GM23338 (cell line): Measurements from ENCODE around the gene DACH1. TPM values are rescaled to one million over a fixed set of nuclear protein-coding genes. Genes with fewer than 3 reads are reported as not detected.

Source experiments
- ATAC-seq: fragments of 200-7000 bp; cut with Tn5 transposase; 3 replicates; pipeline ENCODE4 v1.9.1; 2020
- DNase-seq: peaks from one replicate; pipeline ENCODE4 v3.0.0-alpha.2; 2015; ENCODE audit warnings: low spot score
- H2AFZ ChIP-seq: fragments of 200-600 bp; sonication (generic); 2 replicates; pipeline ENCODE4 v1.8.0; 2016; ENCODE audit warnings: antibody characterized with exemption, mild to moderate bottlenecking, moderate library complexity
- H3F3A ChIP-seq: fragments of 200-600 bp; sonication (generic); replicated peaks from 2 replicates; pipeline ENCODE4 v1.8.0; 2017; ENCODE audit warnings: antibody characterized with exemption, mixed run types, low read depth
- H3K27ac ChIP-seq: fragments of 200-600 bp; sonication (generic); 2 replicates; pipeline ENCODE4 v1.6.1; 2016; ENCODE audit warnings: low read depth
- H3K27me3 ChIP-seq: fragments of 200-600 bp; sonication (generic); 2 replicates; pipeline ENCODE4 v1.8.0; 2016; ENCODE audit warnings: mild to moderate bottlenecking, mixed run types, moderate library complexity; ENCODE audit not compliant: insufficient read depth
- H3K36me3 ChIP-seq: fragments of 200-600 bp; sonication (generic); 2 replicates; pipeline ENCODE4 v1.8.0; 2016; ENCODE audit warnings: mild to moderate bottlenecking; ENCODE audit not compliant: insufficient read depth
- H3K4me1 ChIP-seq: fragments of 200-600 bp; sonication (generic); 2 replicates; pipeline ENCODE4 v1.8.0; 2016; ENCODE audit warnings: mild to moderate bottlenecking, moderate library complexity; ENCODE audit not compliant: insufficient read depth
- H3K4me2 ChIP-seq: fragments of 200-600 bp; sonication (generic); 2 replicates; pipeline ENCODE4 v1.7.1; 2017; ENCODE audit warnings: mixed run types
- H3K4me3 ChIP-seq: fragments of 200-600 bp; sonication (generic); 2 replicates; pipeline ENCODE4 v1.6.1; 2016; ENCODE audit warnings: mixed run types
- H3K79me2 ChIP-seq: fragments of 200-600 bp; sonication (generic); replicated peaks from 2 replicates; pipeline ENCODE4 v1.8.0; 2017; ENCODE audit warnings: mild to moderate bottlenecking; ENCODE audit not compliant: insufficient read depth
- H3K9me2 ChIP-seq: fragments of 200-600 bp; sonication (generic); 2 replicates; pipeline ENCODE4 v1.8.0; 2017; ENCODE audit not compliant: insufficient read depth
- H4K20me1 ChIP-seq: fragments of 200-600 bp; sonication (generic); replicated peaks from 2 replicates; pipeline ENCODE4 v1.8.0; 2017; ENCODE audit warnings: mild to moderate bottlenecking; ENCODE audit not compliant: insufficient read depth
- H3K27ac Mint-ChIP-seq: 2 replicates; pipeline ENCODE4 v1.8.0; 2020; ENCODE audit warnings: inconsistent platforms, mild to moderate bottlenecking, moderate library complexity, mixed read lengths
- H3K27me3 Mint-ChIP-seq: 3 replicates; pipeline ENCODE4 v1.8.0; 2022; ENCODE audit warnings: low read depth, mild to moderate bottlenecking, moderate library complexity, mixed read lengths, inconsistent platforms; ENCODE audit not compliant: insufficient read depth, poor library complexity
- H3K36me3 Mint-ChIP-seq: 3 replicates; pipeline ENCODE4 v1.8.0; 2021; ENCODE audit warnings: low read depth, mild to moderate bottlenecking, inconsistent platforms, moderate library complexity, mixed read lengths
- H3K4me1 Mint-ChIP-seq: 3 replicates; pipeline ENCODE4 v1.8.0; 2020; ENCODE audit warnings: mild to moderate bottlenecking, inconsistent platforms, mixed read lengths
- H3K4me3 Mint-ChIP-seq: 3 replicates; pipeline ENCODE4 v1.8.0; 2021; ENCODE audit warnings: moderate library complexity, mild to moderate bottlenecking, inconsistent platforms, mixed read lengths
- H3K9me3 Mint-ChIP-seq: 3 replicates; pipeline ENCODE4 v1.8.0; 2020; ENCODE audit warnings: moderate library complexity, mild to moderate bottlenecking, inconsistent platforms, mixed read lengths
- CREB1 ChIP-seq: fragments of 250-450 bp; sonication (Bioruptor Pico); IDR thresholded peaks from 2 replicates; pipeline ENCODE4 v1.5.0; 2020; ENCODE audit warnings: low read depth, mild to moderate bottlenecking, moderate library complexity
- EZH2 ChIP-seq: fragments of 200-600 bp; sonication (generic); IDR thresholded peaks from one replicate; pipeline ENCODE4 v1.8.0; 2017; ENCODE audit warnings: antibody characterized with exemption, mild to moderate bottlenecking, low read depth; ENCODE audit not compliant: unreplicated experiment
- EZH2phosphoT487 ChIP-seq: fragments of 200-600 bp; sonication (generic); IDR thresholded peaks from one replicate; pipeline ENCODE4 v1.8.1; 2018; ENCODE audit warnings: antibody characterized with exemption; ENCODE audit not compliant: unreplicated experiment
- JUNB ChIP-seq: IDR thresholded peaks from one replicate; pipeline ENCODE4 v1.6.1; 2016; ENCODE audit warnings: antibody characterized with exemption; ENCODE audit not compliant: unreplicated experiment
- NANOG ChIP-seq: IDR thresholded peaks from 2 replicates; pipeline ENCODE4 v1.6.1; 2016; ENCODE audit warnings: antibody characterized with exemption, borderline replicate concordance
- POLR2AphosphoS5 ChIP-seq: IDR thresholded peaks from 2 replicates; pipeline ENCODE4 v1.6.1; 2016; ENCODE audit warnings: antibody characterized with exemption, low read depth
- STAT1 ChIP-seq: IDR thresholded peaks from one replicate; pipeline ENCODE4 v1.6.1; 2016; ENCODE audit warnings: antibody characterized with exemption; ENCODE audit not compliant: unreplicated experiment
- ZNF114 ChIP-seq: fragments of 250-450 bp; sonication (Bioruptor Pico); IDR thresholded peaks from 2 replicates; pipeline ENCODE4 v1.5.0; 2020; ENCODE audit warnings: mild to moderate bottlenecking, moderate library complexity
- ZNF331 ChIP-seq: fragments of 250-450 bp; sonication (Bioruptor Pico); IDR thresholded peaks from 2 replicates; pipeline ENCODE4 v1.5.0; 2020; ENCODE audit warnings: low read depth, mild to moderate bottlenecking, moderate library complexity
- polyA plus RNA-seq: library from polyadenylated mRNA; unstranded; fragments of >200 nt; fragmentation: Nextera tagmentation; extraction: Ambion mirVana; gene quantifications from 2 replicates; pipeline ENCODE4 v1.2.1, GENCODE V29; 2016
- total RNA-seq: library from RNA; depleted of rRNA; stranded (reverse); fragments of >200 nt; shearing (Covaris generic); gene quantifications from 2 replicates; pipeline ENCODE4 v1.2.3, GENCODE V29; 2014
- TF ChIP-seq, protein P1 (sequence below): IDR thresholded peaks from 2 replicates; pipeline ENCODE4 v1.6.1; 2016; ENCODE audit warnings: antibody characterized with exemption
- TF ChIP-seq, protein P2 (sequence below), 2 experiments: fragments of 200-600 bp in 1 of 2; sonication (generic) in 1 of 2; conservative IDR thresholded peaks; 2 replicates each; pipeline versions ENCODE4 v1.5.1 to v1.6.1; 2016 to 2017; ENCODE audit warnings: antibody characterized with exemption in 2 of 2, low read depth in 2 of 2, mild to moderate bottlenecking in 2 of 2, moderate library complexity in 1 of 2
- TF ChIP-seq, protein P3 (sequence below): IDR thresholded peaks from one replicate; pipeline ENCODE4 v1.6.1; 2018; ENCODE audit warnings: antibody characterized with exemption; ENCODE audit not compliant: unreplicated experiment
- TF ChIP-seq, protein P4 (sequence below): fragments of 250-450 bp; sonication (Bioruptor Pico); IDR thresholded peaks from 2 replicates; pipeline ENCODE4 v1.5.0; 2020; ENCODE audit warnings: mild to moderate bottlenecking, moderate library complexity

The DACH1 gene
- total and polyA plus RNA-seq, 2 experiments from 2014 or later = 0.45 to 0.57 TPM

DNA sequence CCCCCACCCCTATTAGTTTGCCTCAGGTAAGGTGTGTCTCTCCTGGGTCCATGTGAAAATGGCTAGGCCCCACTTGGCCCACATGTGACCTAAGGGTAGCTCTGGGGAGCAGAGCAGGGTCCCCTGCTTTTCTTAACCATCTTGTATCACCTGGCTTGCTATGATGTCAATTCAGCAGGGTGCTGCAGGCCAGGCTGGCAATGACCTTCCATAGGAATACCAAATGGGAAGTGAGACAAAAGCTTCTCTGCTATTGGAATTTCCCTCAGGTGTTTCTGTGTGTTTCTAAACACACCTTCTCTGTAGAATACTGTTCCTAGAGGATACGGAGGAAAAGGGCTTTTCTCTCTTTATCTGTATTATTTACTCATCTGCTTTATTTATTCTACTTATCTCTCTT lies 35.7 kb upstream of the DACH1 start:
- H3K4me3 Mint-ChIP-seq = no peak overlapping the region
- no peaks in the 10 kb centered on the region for H4K20me1 ChIP-seq
- peak overlapping the region; percentile 38; the same call in 1 of the 2 replicates for H2AFZ ChIP-seq
- no peak overlapping the region for H3K27ac ChIP-seq
- no peaks in the 10 kb centered on the region for H3K9me3 Mint-ChIP-seq
- H3K4me1 Mint-ChIP-seq = peaks cover 7% of the 10 kb centered on the region; the same call in 1 of the 3 replicates
- no peaks in the 10 kb centered on the region for H3K79me2 ChIP-seq
- no peak overlapping the region; the same call in 1 of the 2 replicates for H3K27ac Mint-ChIP-seq
- H3K36me3 ChIP-seq = no peaks in the 10 kb centered on the region
- H3K4me2 ChIP-seq = no peak overlapping the region
- TF ChIP-seq CREB1 (CRISPR knock-in tag) = no peak
- no peak for TF ChIP-seq ZNF114 (CRISPR knock-in tag)
- no peak for TF ChIP-seq EZH2phosphoT487
- TF ChIP-seq NANOG = no peak
- no peak for TF ChIP-seq POLR2AphosphoS5
- TF ChIP-seq, protein P1, sequence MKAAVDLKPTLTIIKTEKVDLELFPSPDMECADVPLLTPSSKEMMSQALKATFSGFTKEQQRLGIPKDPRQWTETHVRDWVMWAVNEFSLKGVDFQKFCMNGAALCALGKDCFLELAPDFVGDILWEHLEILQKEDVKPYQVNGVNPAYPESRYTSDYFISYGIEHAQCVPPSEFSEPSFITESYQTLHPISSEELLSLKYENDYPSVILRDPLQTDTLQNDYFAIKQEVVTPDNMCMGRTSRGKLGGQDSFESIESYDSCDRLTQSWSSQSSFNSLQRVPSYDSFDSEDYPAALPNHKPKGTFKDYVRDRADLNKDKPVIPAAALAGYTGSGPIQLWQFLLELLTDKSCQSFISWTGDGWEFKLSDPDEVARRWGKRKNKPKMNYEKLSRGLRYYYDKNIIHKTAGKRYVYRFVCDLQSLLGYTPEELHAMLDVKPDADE = no peak
- TF ChIP-seq, protein P2, sequence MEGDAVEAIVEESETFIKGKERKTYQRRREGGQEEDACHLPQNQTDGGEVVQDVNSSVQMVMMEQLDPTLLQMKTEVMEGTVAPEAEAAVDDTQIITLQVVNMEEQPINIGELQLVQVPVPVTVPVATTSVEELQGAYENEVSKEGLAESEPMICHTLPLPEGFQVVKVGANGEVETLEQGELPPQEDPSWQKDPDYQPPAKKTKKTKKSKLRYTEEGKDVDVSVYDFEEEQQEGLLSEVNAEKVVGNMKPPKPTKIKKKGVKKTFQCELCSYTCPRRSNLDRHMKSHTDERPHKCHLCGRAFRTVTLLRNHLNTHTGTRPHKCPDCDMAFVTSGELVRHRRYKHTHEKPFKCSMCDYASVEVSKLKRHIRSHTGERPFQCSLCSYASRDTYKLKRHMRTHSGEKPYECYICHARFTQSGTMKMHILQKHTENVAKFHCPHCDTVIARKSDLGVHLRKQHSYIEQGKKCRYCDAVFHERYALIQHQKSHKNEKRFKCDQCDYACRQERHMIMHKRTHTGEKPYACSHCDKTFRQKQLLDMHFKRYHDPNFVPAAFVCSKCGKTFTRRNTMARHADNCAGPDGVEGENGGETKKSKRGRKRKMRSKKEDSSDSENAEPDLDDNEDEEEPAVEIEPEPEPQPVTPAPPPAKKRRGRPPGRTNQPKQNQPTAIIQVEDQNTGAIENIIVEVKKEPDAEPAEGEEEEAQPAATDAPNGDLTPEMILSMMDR (conservative IDR thresholded peaks at IDR 0.05; ENCODE audit: low read depth in 2 of 2) = no peak
- no peak for TF ChIP-seq ZNF331 (CRISPR knock-in tag)
- TF ChIP-seq, protein P3, sequence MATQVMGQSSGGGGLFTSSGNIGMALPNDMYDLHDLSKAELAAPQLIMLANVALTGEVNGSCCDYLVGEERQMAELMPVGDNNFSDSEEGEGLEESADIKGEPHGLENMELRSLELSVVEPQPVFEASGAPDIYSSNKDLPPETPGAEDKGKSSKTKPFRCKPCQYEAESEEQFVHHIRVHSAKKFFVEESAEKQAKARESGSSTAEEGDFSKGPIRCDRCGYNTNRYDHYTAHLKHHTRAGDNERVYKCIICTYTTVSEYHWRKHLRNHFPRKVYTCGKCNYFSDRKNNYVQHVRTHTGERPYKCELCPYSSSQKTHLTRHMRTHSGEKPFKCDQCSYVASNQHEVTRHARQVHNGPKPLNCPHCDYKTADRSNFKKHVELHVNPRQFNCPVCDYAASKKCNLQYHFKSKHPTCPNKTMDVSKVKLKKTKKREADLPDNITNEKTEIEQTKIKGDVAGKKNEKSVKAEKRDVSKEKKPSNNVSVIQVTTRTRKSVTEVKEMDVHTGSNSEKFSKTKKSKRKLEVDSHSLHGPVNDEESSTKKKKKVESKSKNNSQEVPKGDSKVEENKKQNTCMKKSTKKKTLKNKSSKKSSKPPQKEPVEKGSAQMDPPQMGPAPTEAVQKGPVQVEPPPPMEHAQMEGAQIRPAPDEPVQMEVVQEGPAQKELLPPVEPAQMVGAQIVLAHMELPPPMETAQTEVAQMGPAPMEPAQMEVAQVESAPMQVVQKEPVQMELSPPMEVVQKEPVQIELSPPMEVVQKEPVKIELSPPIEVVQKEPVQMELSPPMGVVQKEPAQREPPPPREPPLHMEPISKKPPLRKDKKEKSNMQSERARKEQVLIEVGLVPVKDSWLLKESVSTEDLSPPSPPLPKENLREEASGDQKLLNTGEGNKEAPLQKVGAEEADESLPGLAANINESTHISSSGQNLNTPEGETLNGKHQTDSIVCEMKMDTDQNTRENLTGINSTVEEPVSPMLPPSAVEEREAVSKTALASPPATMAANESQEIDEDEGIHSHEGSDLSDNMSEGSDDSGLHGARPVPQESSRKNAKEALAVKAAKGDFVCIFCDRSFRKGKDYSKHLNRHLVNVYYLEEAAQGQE = no peak
- TF ChIP-seq, protein P4, sequence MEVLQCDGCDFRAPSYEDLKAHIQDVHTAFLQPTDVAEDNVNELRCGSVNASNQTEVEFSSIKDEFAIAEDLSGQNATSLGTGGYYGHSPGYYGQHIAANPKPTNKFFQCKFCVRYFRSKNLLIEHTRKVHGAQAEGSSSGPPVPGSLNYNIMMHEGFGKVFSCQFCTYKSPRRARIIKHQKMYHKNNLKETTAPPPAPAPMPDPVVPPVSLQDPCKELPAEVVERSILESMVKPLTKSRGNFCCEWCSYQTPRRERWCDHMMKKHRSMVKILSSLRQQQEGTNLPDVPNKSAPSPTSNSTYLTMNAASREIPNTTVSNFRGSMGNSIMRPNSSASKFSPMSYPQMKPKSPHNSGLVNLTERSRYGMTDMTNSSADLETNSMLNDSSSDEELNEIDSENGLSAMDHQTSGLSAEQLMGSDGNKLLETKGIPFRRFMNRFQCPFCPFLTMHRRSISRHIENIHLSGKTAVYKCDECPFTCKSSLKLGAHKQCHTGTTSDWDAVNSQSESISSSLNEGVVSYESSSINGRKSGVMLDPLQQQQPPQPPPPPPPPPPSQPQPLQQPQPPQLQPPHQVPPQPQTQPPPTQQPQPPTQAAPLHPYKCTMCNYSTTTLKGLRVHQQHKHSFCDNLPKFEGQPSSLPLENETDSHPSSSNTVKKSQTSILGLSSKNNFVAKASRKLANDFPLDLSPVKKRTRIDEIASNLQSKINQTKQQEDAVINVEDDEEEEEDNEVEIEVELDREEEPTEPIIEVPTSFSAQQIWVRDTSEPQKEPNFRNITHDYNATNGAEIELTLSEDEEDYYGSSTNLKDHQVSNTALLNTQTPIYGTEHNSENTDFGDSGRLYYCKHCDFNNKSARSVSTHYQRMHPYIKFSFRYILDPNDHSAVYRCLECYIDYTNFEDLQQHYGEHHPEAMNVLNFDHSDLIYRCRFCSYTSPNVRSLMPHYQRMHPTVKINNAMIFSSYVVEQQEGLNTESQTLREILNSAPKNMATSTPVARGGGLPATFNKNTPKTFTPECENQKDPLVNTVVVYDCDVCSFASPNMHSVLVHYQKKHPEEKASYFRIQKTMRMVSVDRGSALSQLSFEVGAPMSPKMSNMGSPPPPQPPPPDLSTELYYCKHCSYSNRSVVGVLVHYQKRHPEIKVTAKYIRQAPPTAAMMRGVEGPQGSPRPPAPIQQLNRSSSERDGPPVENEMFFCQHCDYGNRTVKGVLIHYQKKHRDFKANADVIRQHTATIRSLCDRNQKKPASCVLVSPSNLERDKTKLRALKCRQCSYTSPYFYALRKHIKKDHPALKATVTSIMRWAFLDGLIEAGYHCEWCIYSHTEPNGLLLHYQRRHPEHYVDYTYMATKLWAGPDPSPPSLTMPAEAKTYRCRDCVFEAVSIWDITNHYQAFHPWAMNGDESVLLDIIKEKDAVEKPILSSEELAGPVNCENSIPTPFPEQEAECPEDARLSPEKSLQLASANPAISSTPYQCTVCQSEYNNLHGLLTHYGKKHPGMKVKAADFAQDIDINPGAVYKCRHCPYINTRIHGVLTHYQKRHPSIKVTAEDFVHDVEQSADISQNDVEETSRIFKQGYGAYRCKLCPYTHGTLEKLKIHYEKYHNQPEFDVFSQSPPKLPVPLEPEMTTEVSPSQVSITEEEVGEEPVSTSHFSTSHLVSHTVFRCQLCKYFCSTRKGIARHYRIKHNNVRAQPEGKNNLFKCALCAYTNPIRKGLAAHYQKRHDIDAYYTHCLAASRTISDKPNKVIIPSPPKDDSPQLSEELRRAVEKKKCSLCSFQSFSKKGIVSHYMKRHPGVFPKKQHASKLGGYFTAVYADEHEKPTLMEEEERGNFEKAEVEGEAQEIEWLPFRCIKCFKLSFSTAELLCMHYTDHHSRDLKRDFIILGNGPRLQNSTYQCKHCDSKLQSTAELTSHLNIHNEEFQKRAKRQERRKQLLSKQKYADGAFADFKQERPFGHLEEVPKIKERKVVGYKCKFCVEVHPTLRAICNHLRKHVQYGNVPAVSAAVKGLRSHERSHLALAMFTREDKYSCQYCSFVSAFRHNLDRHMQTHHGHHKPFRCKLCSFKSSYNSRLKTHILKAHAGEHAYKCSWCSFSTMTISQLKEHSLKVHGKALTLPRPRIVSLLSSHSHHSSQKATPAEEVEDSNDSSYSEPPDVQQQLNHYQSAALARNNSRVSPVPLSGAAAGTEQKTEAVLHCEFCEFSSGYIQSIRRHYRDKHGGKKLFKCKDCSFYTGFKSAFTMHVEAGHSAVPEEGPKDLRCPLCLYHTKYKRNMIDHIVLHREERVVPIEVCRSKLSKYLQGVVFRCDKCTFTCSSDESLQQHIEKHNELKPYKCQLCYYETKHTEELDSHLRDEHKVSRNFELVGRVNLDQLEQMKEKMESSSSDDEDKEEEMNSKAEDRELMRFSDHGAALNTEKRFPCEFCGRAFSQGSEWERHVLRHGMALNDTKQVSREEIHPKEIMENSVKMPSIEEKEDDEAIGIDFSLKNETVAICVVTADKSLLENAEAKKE (CRISPR knock-in tag) = no peak
- no peak for TF ChIP-seq STAT1
- no peak for TF ChIP-seq EZH2
- no peak for TF ChIP-seq JUNB
- H3K27me3 Mint-ChIP-seq = peaks cover 1% of the 10 kb centered on the region
- ATAC-seq = peak; percentile 51
- H3K36me3 Mint-ChIP-seq = no peaks in the 10 kb centered on the region
- DNase-seq = peak; percentile 32
- no peak overlapping the region for H3K4me3 ChIP-seq
- no peaks in the 10 kb centered on the region for H3K27me3 ChIP-seq
- no peaks in the 10 kb centered on the region for H3F3A ChIP-seq
- no peaks in the 10 kb centered on the region for H3K9me2 ChIP-seq
- no peaks in the 10 kb centered on the region for H3K4me1 ChIP-seq
